NCI-H2107 treated with DMSO at 0.1 percent for 48 hours (cell line): ENCODE results near the gene RANBP10.

Experiments
- DNase-seq: peaks from one replicate; lab custom pipeline; 2025; ENCODE audit not compliant: unreplicated experiment; lab: John Stamatoyannopoulos, UW

The RANBP10 gene

DNA sequence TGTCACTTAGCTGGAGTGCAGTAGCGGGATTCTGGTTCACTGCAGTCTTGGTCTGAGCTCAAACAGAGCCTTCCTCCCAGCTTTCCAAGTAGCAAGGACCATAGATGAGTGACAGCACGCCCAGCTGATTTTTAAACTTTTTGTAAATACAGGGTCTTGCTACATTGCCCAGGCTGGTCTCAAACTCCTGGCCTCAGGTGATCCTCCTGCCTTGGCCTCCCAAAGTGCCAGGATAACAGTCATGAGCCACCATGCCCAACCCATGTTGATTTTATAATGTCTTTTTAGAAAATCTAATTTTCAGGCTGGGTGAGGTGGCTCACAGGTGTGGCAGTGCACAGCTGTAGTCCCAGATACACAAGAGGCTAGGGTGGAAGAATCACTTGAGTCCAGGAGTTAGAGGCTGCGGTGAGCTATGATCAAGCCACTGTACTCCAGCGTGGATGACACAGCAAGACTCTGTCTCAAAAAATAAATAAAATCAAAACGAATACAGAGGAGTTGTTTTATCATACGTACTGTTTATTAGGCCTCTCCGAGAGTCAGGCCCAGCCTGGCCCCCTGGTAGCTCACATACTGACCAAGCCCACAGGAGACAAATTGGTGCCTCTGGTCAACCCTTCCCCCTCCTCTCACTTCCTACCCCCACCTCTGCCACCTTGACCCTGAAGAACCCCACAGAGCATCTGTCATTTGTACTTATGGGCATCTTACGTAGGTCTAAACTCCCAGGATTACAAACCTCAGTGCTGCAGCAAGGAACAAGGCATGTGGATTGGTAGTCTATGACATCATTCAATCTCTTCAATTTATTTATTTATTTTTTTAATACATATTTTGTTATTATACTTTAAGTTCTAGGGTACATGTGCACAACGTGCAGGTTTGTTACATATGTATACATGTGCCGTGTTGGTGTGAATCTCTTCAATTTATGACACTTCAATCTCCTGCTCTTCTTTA lies 126.1 kb downstream of the RANBP10 start:
- DNase-seq: no peak

DNA sequence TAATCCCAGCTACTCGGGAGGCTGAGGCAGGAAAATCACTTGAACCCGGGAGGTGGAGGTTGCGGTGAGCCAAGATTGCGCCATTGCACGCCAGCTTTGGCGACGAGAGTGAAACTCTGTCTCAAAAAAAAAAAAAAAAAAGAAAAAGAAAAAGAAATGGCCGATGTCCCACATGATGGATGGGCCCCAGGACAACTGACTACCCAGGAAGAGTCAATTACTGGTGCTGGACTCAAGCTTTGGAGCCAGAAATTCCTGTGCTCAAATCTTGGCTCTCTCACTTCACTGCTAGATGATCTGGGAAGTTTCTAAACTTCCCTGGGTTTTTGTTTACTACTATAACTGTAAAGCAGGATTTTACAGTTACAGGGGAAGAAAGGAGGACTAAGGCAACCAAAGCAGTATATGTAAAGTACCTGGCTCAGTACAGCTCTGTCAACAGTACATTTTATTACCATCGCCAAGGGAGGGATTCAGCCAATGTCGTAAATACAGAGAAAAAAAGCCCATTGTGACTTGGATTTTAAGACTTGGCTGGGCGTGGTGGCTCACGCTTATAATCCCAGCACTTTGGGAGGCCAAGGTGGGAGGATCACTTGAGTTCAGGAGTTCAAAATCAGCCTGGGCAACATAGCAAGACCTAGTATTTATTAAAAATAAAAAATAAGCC lies 127.9 kb downstream of the RANBP10 start:
- DNase-seq: no peak

DNA sequence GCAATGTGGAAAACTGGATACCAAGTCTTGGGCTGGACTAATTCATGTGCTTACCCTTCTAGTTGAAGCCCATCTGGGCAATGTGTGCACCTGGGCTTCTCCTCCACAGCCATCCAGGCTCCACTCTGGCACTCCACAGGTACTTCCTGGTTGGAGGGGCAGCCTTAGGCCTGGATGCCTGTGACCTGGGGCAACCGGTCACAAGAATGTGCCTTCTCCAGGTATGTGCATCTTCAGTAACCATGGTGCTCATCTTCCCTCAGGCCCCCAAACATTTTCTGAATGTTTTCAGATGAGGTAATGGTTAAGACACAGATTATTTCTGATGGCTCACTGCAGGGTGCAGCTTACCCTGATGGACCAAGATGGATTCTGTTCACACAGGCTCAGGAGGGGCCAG lies 128.6 kb downstream of the RANBP10 start:
- no peak for DNase-seq

DNA sequence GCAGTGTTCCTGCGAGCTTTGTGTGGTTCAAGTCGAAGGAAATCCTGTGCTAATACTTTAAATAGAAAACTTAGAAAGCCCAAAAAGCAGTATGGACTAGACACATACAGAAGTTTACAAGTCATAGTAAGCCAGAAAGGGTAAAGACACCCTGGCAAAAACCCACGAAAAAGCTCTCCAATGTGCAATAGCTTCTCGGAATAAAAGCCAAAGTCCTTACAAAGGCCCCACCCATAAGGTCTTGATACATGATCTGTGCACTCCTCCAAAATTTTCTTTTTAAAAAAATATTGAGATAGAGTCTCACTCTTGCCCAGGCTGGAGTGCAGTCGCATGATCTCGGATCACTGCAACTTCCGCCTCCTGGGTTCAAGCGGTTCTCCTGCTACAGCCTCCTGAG lies 129.4 kb downstream of the RANBP10 start:
- no peak for DNase-seq

DNA sequence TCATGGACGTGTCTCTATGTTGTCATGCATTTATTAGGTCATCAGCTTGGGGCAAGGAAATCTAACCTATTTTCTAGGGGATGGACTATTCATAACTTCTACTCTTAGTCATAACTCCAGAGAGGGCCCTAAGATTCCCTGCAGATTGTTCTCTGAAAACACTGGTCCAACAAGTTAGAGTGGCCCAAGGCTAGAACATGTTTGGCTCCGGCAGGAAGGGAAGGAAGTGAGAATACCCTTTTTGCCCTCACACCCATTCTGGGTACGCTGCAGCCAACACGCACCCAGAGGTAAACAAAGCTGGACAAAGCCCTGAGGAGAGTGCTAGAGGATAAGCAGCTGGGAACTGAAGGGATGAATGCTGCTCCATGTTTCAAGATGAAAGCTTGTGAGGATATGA lies 129.8 kb downstream of the RANBP10 start:
- no peak for DNase-seq

DNA sequence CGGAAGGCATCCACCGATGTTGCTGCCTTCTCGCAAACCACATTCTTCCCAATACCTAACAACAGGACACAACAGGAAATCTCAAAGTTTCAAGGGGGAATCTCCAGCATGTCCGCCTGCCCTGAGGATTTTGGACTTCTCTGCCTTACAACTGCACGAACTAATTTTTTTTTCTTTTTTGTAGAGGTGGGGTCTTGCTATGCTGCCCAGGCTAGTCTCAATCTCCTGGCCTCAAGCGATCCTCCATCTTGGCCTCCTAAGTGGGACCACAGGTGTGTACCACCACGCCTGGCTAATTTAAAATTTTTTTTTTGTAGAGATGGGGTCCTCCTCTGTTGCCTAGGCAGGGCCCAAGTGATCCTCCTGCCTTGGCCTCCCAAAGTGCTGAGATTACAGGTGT lies 130.4 kb downstream of the RANBP10 start:
- no peak for DNase-seq

DNA sequence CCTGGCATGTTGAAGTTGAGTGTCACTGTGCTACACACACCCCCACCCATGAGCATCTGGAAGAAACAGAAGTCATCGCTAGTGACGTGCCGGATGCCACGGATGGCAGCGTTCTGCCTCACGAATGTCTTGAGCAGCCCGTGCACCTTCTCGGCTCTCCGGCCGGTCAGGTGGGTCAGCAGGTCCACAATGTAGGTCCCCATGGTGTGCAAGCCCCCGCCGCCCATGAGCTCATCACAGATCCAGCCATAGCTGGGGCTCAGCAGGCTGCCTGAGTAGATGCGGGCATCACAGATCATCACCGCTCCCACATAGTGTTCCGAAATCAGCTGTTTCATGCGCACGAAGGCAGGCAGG lies 130.8 kb downstream of the RANBP10 start:
- DNase-seq: no peak

DNA sequence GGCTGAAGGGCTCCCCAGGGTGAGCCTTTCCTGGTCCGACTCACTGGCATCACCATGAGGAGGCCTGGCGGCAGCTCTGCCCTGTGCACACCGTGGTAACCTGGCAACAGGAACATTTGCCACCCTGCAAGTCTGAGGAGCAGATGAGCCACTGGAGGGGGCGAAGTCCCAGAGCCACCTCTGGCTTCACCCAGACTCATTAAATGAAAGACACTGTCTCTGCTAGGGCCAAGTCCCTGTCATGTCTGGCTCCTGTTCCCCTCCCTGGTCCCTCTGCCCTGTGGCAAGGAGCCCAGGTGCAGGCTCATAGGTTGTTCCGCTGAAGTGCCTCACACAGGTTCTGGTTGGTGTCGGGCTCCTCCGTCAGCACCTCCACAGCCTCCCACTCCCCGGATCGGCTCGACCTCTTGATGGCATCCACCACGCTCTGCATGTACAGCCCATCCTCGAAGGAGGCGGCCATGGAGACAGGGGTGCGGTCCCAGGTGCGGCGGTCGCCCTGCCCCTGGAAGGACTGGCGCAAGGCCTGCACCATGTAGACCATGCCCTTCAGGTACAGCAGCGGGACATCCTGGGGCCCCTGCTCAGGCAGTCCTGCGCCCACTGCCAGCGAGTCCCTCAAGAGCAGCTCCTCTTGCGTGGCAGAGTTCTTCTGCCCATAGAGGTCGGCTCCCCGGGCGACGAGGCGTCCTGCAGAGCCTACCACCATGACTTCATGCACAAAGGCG lies 131.3 kb downstream of the RANBP10 start:
- DNase-seq: no peak

DNA sequence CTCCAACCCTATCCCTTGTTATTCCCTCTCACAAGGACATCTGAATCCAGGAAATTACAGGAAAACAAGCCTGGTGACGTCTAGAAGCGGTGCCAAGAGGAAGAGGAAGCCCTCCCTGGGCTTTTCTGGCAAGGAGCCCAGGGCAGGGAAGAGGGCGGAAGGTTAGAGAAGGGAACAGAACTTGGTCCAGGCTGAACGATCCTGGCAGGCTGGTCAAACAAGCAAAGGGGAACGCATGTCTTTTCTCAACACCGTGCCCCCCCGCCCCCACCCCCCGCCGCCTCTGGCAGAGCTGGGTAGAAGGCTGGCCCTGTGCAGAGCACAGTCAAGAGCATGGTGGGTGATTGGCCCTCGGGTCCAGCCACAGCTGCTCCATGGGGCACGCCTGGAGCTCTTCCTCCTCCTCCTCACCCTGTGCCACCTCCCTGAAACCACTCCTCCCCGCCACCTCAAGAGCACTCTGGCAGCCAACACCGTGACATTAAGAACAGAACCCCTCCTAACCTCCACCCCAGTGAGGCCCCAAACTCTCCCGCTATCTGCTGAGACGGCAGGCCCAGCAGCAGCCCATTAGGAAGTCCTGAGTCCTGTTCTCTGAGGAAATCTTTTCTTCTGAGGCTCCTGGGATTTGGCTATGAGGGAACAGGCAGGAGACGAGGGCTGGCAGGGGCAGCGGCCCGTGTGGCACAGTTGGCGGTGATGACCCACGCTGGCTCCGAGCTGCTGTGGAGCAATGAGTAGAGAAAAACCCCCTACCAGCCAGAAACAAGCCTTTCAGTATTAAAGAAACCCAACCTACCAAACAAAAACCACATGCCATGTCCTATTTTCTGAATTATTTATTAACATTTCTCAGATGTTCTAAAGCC lies 132.4 kb downstream of the RANBP10 start:
- peak; percentile 27 for DNase-seq
